SH-SY5Y (cell line): Measurements from ENCODE around the gene ZSWIM6.

Source experiments
- GATA2 ChIP-seq: IDR thresholded peaks from 2 replicates; pipeline ENCODE4 v1.6.1; 2011; ENCODE audit warnings: mild to moderate bottlenecking, low read depth, low read length
- GATA3 ChIP-seq: IDR thresholded peaks from 2 replicates; pipeline ENCODE4 v1.6.1; 2011; ENCODE audit warnings: low read depth, mild to moderate bottlenecking, low read length, moderate library complexity

ZSWIM6 gene

DNA sequence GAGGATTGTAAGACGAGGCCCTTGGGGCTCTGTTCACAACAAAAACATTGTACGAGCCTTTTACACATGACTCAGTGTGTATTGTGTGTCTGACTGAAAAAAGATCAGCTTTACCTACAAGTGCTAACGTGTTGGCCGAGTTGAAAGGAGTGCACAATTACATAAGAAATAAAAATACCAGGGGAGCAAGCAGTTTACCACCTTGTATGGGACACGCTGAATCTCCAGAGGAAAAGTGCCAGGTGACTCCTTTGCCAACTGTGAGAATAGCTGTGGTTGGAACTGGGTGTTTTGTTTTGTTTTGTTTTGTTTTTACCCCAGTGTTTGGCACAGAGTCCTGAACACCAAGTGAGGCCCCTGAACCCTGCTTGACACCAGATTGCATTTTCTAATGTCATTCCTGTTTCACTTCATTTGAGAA is 32.8 kb upstream of the ZSWIM6 start:
- TF ChIP-seq GATA3 (no peak), GATA2 (no peak)

DNA sequence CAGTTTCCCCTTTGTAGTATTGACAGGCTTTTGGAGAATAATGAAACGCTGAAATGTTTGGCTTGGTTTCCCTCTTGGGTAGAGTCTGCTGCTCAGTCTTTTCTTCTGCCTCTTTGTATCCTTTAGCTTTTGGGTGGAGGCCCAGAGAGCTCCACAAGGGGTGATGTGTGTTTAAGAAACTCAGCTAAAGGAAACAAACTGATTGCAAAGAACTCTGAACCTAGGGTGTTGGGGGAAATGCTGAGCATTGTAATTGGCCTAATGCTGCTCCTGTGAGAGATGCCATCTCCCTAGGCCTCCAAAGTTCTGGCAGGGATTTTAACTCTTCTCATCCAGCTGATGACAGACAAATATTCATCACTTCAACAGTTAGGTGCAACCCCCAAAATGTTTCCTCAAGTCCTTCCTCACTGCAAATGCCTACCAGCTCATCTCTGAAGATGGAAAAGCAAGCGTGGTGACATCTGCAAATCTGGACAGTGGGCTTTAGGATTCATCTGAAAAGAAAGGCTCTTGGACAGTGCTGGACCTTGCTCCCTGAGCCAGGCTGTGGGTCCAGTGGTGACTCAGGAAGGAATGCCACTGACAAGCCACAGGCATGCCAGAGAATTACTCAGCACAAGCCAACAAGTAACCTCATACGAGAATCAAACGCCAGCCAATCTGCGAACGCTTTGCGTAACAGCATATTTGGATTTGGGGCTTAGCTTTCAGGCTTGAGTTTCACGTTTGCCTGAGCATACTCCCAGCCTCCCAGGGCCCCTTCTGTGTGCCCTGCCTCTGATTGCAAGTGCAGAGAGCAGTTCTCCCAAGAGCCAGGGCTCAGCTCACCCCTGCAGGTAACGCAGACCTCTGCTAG is 30.5 kb upstream of the ZSWIM6 start:
- TF ChIP-seq GATA3 (no peak), GATA2 (no peak)

DNA sequence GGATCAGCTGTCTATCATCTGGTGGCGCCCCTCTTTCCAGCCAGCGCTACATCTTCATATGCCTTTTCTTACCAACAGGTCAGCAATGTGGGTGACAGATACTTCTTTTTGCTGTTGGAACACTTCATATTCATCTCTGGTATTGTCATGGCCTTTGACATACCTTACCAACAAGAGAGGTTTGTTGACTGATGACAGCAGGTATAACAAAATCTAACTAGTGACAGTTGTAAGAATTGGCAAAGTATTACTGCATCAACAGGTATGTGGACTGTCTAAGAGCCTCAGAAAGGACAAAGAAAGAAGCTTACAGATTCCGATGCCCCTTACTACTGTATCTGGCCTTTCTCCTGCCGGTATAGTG is 29.9 kb upstream of the ZSWIM6 start:
- no peak for TF ChIP-seq GATA3
- TF ChIP-seq GATA2: no peak

DNA sequence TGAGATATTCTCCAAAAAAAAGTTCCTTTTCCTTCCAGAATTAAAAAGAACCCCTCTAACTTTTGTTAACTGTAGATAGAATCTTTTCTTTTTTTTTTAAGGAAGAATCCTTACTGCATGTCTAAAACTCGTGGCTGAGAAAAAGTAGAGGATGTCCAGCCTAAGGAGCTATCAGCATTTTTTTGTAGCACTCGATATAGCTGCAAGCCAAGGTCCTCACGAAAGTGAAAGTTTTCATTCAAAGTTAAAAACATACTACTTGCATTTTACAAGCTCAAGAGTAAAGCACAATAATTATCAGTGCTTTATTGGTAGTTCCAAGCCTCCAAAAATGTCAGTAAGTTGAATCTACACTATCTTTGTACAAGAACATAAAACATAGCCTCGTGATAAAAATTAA is 28.7 kb upstream of the ZSWIM6 start:
- TF ChIP-seq GATA2 (no peak), GATA3 (no peak)

DNA sequence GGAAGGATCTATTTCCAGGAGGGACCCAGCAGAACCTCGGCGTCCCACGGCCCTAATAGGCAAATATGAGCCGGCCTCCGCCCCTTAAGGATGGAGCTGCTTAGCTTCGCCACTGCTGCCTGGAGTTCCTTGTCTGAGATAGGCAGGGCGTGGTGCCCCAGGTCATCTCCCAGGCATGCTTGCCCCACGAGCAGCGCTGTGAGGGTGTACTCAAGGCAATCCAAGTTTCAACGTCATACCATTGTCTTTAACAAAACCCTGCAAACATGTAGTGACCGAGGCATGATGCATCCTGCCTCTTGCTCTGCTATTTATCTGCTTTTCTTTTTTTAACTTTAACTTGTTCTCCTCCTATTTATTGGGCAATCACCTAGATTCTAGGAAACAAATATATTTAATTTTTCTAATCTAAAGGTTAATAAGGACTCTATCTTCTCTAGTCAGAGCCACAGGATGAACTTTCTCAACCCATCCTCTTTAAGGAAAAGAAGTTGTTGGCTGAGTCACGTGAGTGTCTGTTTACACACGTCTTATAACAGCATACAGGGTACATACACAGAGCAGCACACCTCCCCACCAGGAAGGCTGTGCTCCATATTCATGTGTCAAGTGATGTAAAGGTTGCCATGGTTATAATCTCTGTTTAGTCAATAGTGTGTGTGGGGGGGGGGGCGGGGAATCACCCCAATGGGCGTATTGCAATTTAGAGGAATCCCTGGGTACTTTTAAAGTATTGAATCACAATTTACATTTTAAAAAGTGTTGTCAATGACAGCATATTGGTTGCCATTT is 27.3 kb upstream of the ZSWIM6 start:
- TF ChIP-seq GATA3 (no peak), GATA2 (no peak)

DNA sequence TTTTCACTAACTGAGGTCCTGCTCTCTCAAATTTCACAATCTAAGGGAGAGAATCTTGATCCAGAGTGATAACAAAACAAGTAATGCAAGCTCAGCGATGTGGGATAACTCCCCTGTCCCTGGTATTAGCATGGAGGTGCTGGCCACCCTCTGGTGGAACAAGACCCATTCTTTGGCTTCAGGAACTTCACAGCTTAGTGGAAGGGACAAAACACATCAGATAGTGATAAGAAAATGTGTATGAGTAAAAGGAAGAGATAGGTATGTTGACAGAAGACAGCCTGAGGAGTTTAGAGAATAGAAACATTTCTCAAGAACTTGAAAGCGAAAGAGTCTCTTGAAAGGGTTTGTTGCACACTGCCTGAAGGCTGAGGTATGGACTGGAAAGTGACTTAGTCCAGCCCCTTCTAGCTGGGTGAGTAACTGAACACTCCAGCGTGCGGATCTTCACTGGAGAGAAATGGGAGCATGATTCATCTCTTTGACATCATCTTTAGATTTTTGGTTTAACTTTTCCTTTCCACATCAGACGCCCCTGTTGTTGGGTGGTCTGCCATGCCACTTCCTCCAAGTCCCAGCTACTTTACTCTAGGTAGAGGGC is 25.4 kb upstream of the ZSWIM6 start:
- TF ChIP-seq GATA2: no peak
- TF ChIP-seq GATA3: no peak

DNA sequence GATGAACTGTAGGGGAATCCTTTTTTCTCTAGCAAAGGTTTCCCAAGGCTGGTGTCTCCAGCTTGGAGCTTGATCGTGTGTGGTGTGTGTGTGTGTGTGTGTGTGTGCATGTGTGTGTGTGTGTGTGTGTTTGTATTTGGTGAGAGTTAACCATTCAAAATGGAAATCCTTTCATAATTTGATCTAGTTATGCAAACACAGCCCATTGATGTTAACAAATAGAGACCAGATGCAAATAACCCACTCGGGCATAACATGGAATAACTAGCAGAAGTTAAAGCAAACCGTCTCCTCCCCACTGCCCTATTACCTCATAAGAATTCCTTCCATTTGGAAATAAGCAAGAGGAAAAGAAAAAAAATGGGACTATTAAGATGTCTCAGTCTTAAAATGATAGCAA is 24.9 kb upstream of the ZSWIM6 start:
- TF ChIP-seq GATA3 (no peak), GATA2 (no peak)

DNA sequence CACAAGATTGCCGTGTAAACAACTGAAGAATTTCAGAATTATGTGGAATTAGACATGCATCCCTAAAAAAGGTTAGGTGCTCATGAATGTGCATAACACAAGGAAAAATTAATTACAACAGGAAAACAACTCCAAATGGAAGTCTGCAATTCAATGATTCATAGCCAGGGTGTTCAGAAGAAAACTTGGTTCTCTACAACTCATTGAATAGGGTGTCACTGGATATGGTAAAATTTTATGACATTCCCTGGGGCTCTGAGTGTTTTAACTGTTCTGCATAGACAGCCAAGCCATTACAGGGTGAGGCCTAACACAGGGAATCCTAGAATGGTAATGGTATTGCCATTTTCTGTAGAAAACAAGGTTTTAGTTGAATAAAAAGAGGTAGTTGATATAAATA is 24.4 kb upstream of the ZSWIM6 start:
- TF ChIP-seq GATA3 (no peak), GATA2 (no peak)

DNA sequence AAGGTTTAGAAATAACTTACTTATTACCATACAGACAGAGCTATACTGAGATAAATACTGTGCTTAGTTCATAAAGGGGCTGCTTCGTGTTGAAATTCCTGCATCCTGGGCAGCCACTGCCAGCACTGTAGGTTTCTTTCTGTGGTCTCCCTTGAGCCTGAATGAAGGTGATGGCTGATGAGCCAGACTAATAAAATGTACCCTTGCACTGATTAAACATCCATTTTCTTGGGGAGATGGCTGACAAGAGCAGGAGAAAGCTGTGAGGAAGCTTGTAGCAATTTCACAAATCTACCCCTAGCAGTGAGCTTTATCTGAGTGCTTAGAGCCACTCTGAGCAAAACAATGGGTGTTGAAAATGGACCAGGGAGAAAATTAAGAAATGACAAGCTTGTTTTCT is 23.3 kb upstream of the ZSWIM6 start:
- no peak for TF ChIP-seq GATA2
- TF ChIP-seq GATA3: no peak

DNA sequence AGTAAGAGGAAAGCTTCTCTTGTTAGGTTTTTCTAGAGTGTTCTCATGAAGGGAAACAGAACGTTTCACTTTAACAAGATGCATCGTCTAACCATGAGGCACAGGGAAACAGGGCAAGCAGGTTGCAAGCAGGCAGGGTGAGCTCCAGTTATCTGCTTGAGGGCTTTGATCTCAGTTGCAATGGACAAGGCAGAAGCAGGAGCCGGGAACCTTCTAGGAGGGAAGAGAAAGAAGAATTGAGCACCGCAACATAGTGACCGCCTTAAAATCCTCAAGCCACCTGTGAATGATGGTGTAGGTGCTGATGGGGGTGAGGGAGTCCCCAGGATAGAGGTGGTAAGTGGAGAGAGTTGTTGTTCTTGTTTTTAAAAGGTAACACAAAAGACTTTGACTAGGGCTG is 22.9 kb upstream of the ZSWIM6 start:
- TF ChIP-seq GATA2 (no peak), GATA3 (no peak)

DNA sequence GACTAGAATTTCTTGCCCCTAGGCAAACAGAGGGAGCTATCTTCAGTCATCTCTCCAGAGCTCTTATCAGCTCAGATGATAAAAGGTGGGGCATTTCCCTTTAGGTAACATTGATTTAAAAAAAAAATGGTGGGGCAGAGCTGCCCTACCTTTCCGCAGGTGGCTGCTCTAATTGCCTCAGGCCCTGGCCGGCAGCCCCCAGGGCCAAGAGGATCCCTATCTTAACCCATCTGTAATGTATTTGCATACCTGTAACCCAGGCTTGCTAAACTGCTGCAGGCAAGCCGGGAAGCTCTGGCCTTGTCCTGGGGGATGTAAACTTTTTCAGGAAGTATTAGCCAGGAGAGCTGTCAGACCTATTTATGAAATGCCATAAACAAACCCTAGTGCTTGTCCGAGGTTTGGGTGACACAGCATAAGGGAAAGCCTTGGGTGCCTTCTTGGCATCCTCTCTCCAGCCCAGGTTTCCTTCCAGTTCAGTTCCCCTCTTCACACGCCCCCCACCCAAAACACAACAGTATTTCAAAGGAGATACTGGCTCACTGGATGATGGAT is 20.9 kb upstream of the ZSWIM6 start:
- TF ChIP-seq GATA2 (no peak), GATA3 (no peak)

DNA sequence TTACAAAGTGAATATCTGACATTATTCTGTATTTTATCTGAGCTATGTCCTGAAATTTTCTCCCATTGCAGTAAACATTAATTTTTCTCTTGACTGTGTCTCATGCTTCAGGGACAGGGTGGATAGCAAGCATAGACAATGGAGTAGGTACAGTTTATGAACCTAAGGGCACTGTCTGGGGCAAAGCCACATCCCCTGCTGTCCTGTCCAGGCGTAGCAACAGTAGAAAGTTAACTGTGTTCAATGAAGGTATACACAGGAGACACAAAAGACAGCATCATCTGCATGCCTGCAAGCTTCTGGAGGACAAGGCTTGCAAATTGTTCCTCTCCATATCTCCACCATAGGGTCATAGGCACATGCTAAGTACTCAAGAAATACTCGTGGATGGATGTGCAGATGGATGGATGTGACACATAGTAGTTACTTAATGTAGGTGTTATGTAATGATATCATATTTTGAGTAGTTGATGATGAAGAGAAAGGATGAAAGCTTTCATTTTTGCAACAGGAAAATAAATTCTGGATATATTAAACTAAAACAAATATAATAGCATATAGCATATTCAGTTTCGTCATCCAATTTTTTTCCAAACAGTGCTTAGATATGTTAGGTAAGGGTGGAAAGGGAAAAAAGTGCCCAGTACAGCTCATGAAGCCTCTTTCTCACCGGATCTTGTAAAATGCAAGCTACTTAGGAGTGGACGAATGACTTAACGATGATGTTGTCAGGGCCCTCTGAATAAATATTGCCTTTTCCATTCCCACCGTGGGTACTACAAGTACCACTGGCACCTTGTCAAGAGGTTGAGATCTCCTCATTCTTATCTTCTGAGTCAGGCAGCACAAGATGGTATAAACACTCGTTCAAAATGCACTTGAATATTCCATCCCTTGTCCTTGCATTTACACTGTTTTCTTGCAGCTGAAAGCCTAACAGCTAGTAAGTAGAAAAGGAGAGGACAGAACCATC is 19.9 kb upstream of the ZSWIM6 start:
- TF ChIP-seq GATA3: no peak
- no peak for TF ChIP-seq GATA2

DNA sequence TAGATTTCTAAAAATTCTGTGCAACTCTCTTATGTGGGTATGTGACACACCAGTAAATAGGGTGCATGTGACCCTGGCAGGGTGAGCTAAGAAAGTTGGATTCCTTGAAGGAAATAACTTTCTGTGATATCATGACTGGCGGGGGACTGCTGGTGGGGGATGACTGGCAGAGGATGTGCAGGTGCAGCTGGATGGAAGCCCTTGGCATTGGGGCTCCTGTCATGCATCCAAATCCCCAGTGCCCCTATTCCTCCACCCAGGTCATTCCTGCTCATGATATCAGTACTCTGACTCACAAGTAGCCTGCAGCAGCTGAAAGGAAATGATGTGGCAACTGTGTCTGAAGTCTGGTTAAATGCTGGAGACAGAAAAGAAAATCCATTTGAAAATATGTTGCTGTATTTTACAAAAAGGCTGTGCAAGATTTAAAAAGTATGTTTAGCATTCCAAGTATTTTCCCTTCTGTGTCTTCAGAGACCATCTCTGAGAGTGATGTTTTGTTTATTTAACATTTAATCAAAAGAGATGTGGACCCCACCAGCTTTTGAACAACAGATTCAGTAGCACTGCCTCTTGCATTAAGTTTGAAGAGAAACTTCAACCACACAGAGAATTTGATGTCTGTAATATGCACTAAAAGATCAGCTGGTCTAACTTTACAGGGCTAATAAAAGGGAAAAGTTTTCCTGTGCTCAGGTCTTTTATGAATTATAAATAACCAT is 17.9 kb upstream of the ZSWIM6 start:
- TF ChIP-seq GATA2: no peak
- TF ChIP-seq GATA3: no peak

DNA sequence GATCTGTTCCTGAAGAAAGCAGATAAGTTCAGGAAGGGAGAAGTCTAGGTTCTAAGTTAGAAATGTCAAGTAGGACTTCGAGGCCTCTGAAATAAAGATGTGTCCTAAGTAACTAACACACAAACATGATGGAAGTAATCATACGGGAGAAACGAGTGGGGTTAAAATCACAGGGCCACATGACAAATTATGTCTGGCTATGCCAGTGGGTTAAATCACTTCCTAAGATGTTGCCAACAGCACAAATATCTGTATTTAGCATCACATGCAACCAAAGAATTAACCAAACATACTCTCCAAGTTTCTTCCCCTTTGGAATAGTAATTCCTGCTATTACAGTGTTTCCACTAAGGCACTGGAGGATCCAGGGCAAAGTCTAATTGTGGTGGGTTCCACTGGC is 13.7 kb upstream of the ZSWIM6 start:
- no peak for TF ChIP-seq GATA2
- no peak for TF ChIP-seq GATA3
